HepG2 (cell line): ENCODE measurements around the gene KRT77.

ENCODE experiments used
- BRCA1 ChIP-seq: sonication (generic); formaldehyde crosslinking; IDR thresholded peaks from 2 replicates; pipeline ENCODE4 v1.4.0; 2020; ENCODE audit warnings: missing genetic modification reagents
- CTCF ChIP-seq: sonication (generic); formaldehyde crosslinking; IDR thresholded peaks from 2 replicates; pipeline ENCODE4 v1.5.0; 2020; ENCODE audit warnings: mild to moderate bottlenecking, missing genetic modification reagents, moderate library complexity
- DR1 ChIP-seq: sonication (generic); formaldehyde crosslinking; IDR thresholded peaks from 2 replicates; pipeline ENCODE4 v1.8.0; 2021; ENCODE audit warnings: mild to moderate bottlenecking, missing genetic modification reagents, inconsistent platforms
- EZH2 ChIP-seq: conservative IDR thresholded peaks from 2 replicates; pipeline ENCODE4 v1.6.1; 2012; ENCODE audit warnings: mild to moderate bottlenecking, low read depth, low read length, moderate library complexity
- KIAA2018 ChIP-seq: sonication (generic); formaldehyde crosslinking; IDR thresholded peaks from 2 replicates; pipeline ENCODE4 v1.5.0; 2020; ENCODE audit warnings: mild to moderate bottlenecking, missing genetic modification reagents, borderline replicate concordance
- KLF6 ChIP-seq: IDR thresholded peaks from 2 replicates; pipeline ENCODE4 v1.8.0; 2016; ENCODE audit warnings: missing biosample characterization, missing genetic modification reagents
- ZMYM4 ChIP-seq: sonication (generic); formaldehyde crosslinking; IDR thresholded peaks from 2 replicates; pipeline ENCODE4 v1.8.1; 2023; ENCODE audit warnings: mild to moderate bottlenecking, missing genetic modification reagents
- ZNF24 ChIP-seq: fragments of 450-650 bp; IDR thresholded peaks from 2 replicates; pipeline ENCODE4 v1.6.1; 2017; ENCODE audit warnings: antibody characterized with exemption, mild to moderate bottlenecking
- TF ChIP-seq, protein P1 (sequence below): sonication (generic); formaldehyde crosslinking; IDR thresholded peaks from 2 replicates; pipeline ENCODE4 v1.4.0; 2020; ENCODE audit warnings: missing genetic modification reagents
- TF ChIP-seq, protein P2 (sequence below): IDR thresholded peaks from 2 replicates; pipeline ENCODE4 v1.6.1; 2016; ENCODE audit warnings: missing compliant biosample characterization, missing genetic modification reagents, borderline replicate concordance

DNA sequence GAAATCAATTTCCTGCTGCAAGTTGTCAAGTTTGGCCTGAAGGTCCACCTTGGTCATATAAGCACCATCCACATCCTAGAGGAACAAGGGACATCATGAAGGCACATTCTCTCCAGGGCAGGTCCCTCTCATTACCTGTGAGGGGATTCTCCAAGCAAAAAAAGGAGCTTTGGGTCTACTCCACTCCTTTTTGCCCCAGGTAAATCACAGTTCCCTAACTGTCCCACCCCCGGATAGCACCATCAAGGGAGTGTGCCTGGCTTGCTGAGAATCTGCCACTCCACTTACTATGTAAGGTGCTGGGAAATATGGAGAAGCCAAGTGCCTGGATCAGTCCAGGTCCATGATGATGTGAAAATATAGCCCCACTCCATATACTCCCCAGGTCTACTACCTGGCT, 25.7 kb downstream of the KRT77 start:
- no peak for TF ChIP-seq KIAA2018 (CRISPR knock-in tag)
- TF ChIP-seq, protein P1, sequence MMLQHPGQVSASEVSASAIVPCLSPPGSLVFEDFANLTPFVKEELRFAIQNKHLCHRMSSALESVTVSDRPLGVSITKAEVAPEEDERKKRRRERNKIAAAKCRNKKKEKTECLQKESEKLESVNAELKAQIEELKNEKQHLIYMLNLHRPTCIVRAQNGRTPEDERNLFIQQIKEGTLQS (CRISPR knock-in tag) = no peak
- no peak for TF ChIP-seq BRCA1
- no peak for TF ChIP-seq CTCF (CRISPR knock-in tag)
- TF ChIP-seq KLF6 (CRISPR knock-in tag) = no peak
- TF ChIP-seq, protein P2, sequence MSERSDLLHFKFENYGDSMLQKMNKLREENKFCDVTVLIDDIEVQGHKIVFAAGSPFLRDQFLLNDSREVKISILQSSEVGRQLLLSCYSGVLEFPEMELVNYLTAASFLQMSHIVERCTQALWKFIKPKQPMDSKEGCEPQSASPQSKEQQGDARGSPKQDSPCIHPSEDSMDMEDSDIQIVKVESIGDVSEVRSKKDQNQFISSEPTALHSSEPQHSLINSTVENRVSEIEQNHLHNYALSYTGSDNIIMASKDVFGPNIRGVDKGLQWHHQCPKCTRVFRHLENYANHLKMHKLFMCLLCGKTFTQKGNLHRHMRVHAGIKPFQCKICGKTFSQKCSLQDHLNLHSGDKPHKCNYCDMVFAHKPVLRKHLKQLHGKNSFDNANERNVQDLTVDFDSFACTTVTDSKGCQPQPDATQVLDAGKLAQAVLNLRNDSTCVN (CRISPR knock-in tag) = no peak
- TF ChIP-seq EZH2 = no peak
- no peak for TF ChIP-seq ZMYM4 (CRISPR knock-in tag)
- no peak for TF ChIP-seq DR1 (CRISPR knock-in tag)
- TF ChIP-seq ZNF24 = no peak
